Upper lobe of left lung (tissue), 6 donors: ENCODE data around the gene TPSB2. TPM values are rescaled to one million over a fixed set of nuclear protein-coding genes. Genes with fewer than 3 reads are reported as not detected.

Experiments
- ATAC-seq, 2 donors: fragments of 200-7000 bp; cut with Tn5 transposase; one replicate each; pipeline ENCODE4 v1.9.1; 2022; ENCODE audit warnings: mild to moderate bottlenecking in 2 of 2, moderate library complexity in 2 of 2; ENCODE audit not compliant: low FRiP score in 2 of 2
- DNase-seq, 2 donors: peaks; one replicate each; pipeline ENCODE4 v3.0.0-alpha.2; 2019 to 2020
- H3K27ac ChIP-seq, 4 donors: fragments of 200-600 bp; sonication (generic); one replicate each; pipeline ENCODE4 v1.5.1; 2016 to 2019
- H3K27me3 ChIP-seq, 4 donors: fragments of 200-600 bp; sonication (generic); one replicate each; pipeline ENCODE4 v1.5.1; 2017 to 2019
- H3K36me3 ChIP-seq, 4 donors: fragments of 200-600 bp; sonication (generic); one replicate each; pipeline ENCODE4 v1.5.1; 2016 to 2019
- H3K4me1 ChIP-seq, 4 donors: fragments of 200-600 bp; sonication (generic); one replicate each; pipeline ENCODE4 v1.5.1; 2018 to 2019
- H3K4me3 ChIP-seq, 4 donors: fragments of 200-600 bp; sonication (generic); one replicate each; pipeline ENCODE4 v1.5.1; 2017 to 2019; ENCODE audit warnings: mild to moderate bottlenecking in 2 of 4, moderate library complexity in 1 of 4
- H3K9me3 ChIP-seq, 4 donors: fragments of 200-600 bp; sonication (generic); one replicate each; pipeline ENCODE4 v1.5.1; 2018 to 2019
- CTCF ChIP-seq, 6 experiments: fragments of 450-650 bp in 4 of 6; fragments of 200-600 bp in 2 of 6; sonication (generic) in 2 of 6; IDR thresholded peaks; one replicate each; pipeline ENCODE4 v1.5.1; 2016 to 2019; ENCODE audit warnings: antibody characterized with exemption in 6 of 6
- EP300 ChIP-seq, 4 donors: sonication (generic); formaldehyde crosslinking; IDR thresholded peaks; one replicate each; pipeline ENCODE4 v1.5.1; 2017; ENCODE audit warnings: antibody characterized with exemption in 4 of 4, control low read depth in 2 of 4
- POLR2A ChIP-seq, 4 donors: fragments of 450-650 bp; IDR thresholded peaks; one replicate each; pipeline ENCODE4 v1.5.1; 2016 to 2017; ENCODE audit warnings: antibody characterized with exemption in 4 of 4, mild to moderate bottlenecking in 2 of 4
- POLR2AphosphoS5 ChIP-seq, 2 donors: sonication (generic); formaldehyde crosslinking; IDR thresholded peaks; one replicate each; pipeline ENCODE4 v1.5.1; 2017; ENCODE audit warnings: antibody characterized with exemption in 2 of 2
- WGBS, 2 donors: methylation state at CpG; one replicate each; pipeline ENCODE4 v1.1.5; 2017 to 2018; 5-methylcytosine and 5-hydroxymethylcytosine counted together
- total RNA-seq, 6 donors: library from RNA; depleted of rRNA in 4 of 6; stranded (reverse); fragments of >200 nt in 4 of 6; gene quantifications; one replicate each; pipeline versions ENCODE4 v1.1.0 to v1.2.1, GENCODE V29; 2016 to 2021
- donor health status: DM: no; HTN: no; CAD: no; lungs with moderate emphysema.
- donor health status: DM: no; HTN: yes; CAD: no; lungs with severe emphysema.

The TPSB2 gene
- total RNA-seq, 6 donors from 2014 or later = 10.5 to 329 (median 70.7) TPM

GRCh38 chr16:1206786-1207185, 23.2 kb downstream of the TPSB2 start:
- TF ChIP-seq POLR2A (IDR thresholded peaks at IDR 0.05) = no peak
- TF ChIP-seq POLR2AphosphoS5 (IDR thresholded peaks at IDR 0.05) = no peak
- TF ChIP-seq CTCF (IDR thresholded peaks at IDR 0.05) = no peak
- TF ChIP-seq EP300 (IDR thresholded peaks at IDR 0.05) = no peak
- H3K4me3 ChIP-seq = no peak overlapping the region

GRCh38 chr16:1206326-1206725, 23.7 kb downstream of the TPSB2 start:
- H3K4me3 ChIP-seq = no peak overlapping the region
- TF ChIP-seq EP300 (IDR thresholded peaks at IDR 0.05) = no peak
- no peak for TF ChIP-seq POLR2AphosphoS5 (IDR thresholded peaks at IDR 0.05)
- no peak for TF ChIP-seq CTCF (IDR thresholded peaks at IDR 0.05)
- no peak for TF ChIP-seq POLR2A (IDR thresholded peaks at IDR 0.05)
- H3K4me1 ChIP-seq = no peaks in the 10 kb centered on the region
- ATAC-seq (no peak), DNase-seq (no peak)
- no peaks in the 10 kb centered on the region for H3K9me3 ChIP-seq
- H3K27me3 ChIP-seq = no peaks in the 10 kb centered on the region
- no peak overlapping the region for H3K27ac ChIP-seq
- H3K36me3 ChIP-seq = no peaks in the 10 kb centered on the region
- 71% methylated on average over 9 of the region's 9 CpGs; no CpG with 5 or more reads in 1 of the 2 donors for WGBS, 2 donors

More at GRCh38 chr16:1206786-1207185, 23.2 kb downstream of the TPSB2 start:
- no peak overlapping the region for H3K27ac ChIP-seq
- no peaks in the 10 kb centered on the region for H3K4me1 ChIP-seq
- WGBS, 2 donors = 72 to 79% methylated on average over 7 to 15 of the region's 16 CpGs
- no peaks in the 10 kb centered on the region for H3K9me3 ChIP-seq
- no peak for ATAC-seq
- H3K27me3 ChIP-seq = no peaks in the 10 kb centered on the region
- no peak for DNase-seq
- no peaks in the 10 kb centered on the region for H3K36me3 ChIP-seq

GRCh38 chr16:1204933-1205332, 25.1 kb downstream of the TPSB2 start:
- 84% methylated on average over 13 of the region's 21 CpGs; no CpG with 5 or more reads in 1 of the 2 donors for WGBS, 2 donors
- no peak overlapping the region for H3K4me3 ChIP-seq

GRCh38 chr16:1202274-1202673, 27.7 kb downstream of the TPSB2 start:
- Histone ChIP-seq H3K27me3 (no peaks in the 10 kb centered on the region), H3K4me3 (no peak overlapping the region), H3K27ac (no peak overlapping the region), H3K36me3 (no peaks in the 10 kb centered on the region), H3K9me3 (no peaks in the 10 kb centered on the region), H3K4me1 (no peaks in the 10 kb centered on the region)
- TF ChIP-seq POLR2AphosphoS5 (IDR thresholded peaks at IDR 0.05) = no peak
- no peak for TF ChIP-seq POLR2A (IDR thresholded peaks at IDR 0.05)
- no peak for TF ChIP-seq EP300 (IDR thresholded peaks at IDR 0.05)
- TF ChIP-seq CTCF (IDR thresholded peaks at IDR 0.05) = no peak
- DNase-seq (no peak), ATAC-seq (no peak)
- WGBS, 2 donors = 86 to 93% methylated on average over 7 to 18 of the region's 18 CpGs

More at GRCh38 chr16:1204933-1205332, 25.1 kb downstream of the TPSB2 start:
- ATAC-seq (no peak), DNase-seq (no peak)
- Histone ChIP-seq H3K36me3 (no peaks in the 10 kb centered on the region), H3K4me1 (no peaks in the 10 kb centered on the region), H3K27ac (no peak overlapping the region), H3K27me3 (no peaks in the 10 kb centered on the region), H3K9me3 (no peaks in the 10 kb centered on the region)
- no peak for TF ChIP-seq CTCF (IDR thresholded peaks at IDR 0.05)
- no peak for TF ChIP-seq POLR2AphosphoS5 (IDR thresholded peaks at IDR 0.05)
- TF ChIP-seq POLR2A (IDR thresholded peaks at IDR 0.05) = no peak
- TF ChIP-seq EP300 (IDR thresholded peaks at IDR 0.05) = no peak

- Histone ChIP-seq H3K27ac (no peak overlapping the region), H3K27me3 (no peaks in the 10 kb centered on the region), H3K4me3 (no peak overlapping the region), H3K36me3 (no peaks in the 10 kb centered on the region), H3K4me1 (no peaks in the 10 kb centered on the region), H3K9me3 (no peaks in the 10 kb centered on the region)
- no peak for DNase-seq
- TF ChIP-seq POLR2AphosphoS5 (IDR thresholded peaks at IDR 0.05) = no peak
- no peak for TF ChIP-seq CTCF (IDR thresholded peaks at IDR 0.05)
- TF ChIP-seq POLR2A (IDR thresholded peaks at IDR 0.05) = no peak
- TF ChIP-seq EP300 (IDR thresholded peaks at IDR 0.05) = no peak
- ATAC-seq = no peak
- 93 to 96% methylated on average over 20 to 25 of the region's 25 CpGs for WGBS, 2 donors
Observed at GRCh38 chr16:1201444-1201843, 28.5 kb downstream of the TPSB2 start.
